SK-N-SH (cell line): ENCODE data around the gene RGS9. TPM values are rescaled to one million over a fixed set of nuclear protein-coding genes. Genes with fewer than 3 reads are reported as not detected.

Experiments used
- CHD2 ChIP-seq: fragments of 150-350 bp; IDR thresholded peaks from 2 replicates; pipeline ENCODE4 v1.6.1; 2018; ENCODE audit warnings: low read length; ENCODE audit not compliant: partially characterized antibody
- ELF1 ChIP-seq: IDR thresholded peaks from 2 replicates; pipeline ENCODE4 v1.4.0; 2012
- EP300 ChIP-seq, 2 experiments: IDR thresholded peaks; 2 replicates each; pipeline versions ENCODE4 v1.4.0 to v1.6.1; 2012; ENCODE audit warnings: borderline replicate concordance in 1 of 2, low read depth in 1 of 2, low read length in 1 of 2
- EZH2phosphoT487 ChIP-seq: fragments of 200-600 bp; sonication (generic); IDR thresholded peaks from 2 replicates; pipeline ENCODE4 v1.6.1; 2017; ENCODE audit warnings: low read depth, mixed run types, mild to moderate bottlenecking, antibody characterized with exemption, moderate library complexity, borderline replicate concordance
- FOXJ3 ChIP-seq: sonication (generic); formaldehyde crosslinking; IDR thresholded peaks from 2 replicates; pipeline ENCODE4 v1.5.1; 2020; ENCODE audit warnings: mild to moderate bottlenecking, missing genetic modification reagents
- FOXM1 ChIP-seq: IDR thresholded peaks from 2 replicates; pipeline ENCODE4 v1.4.0; 2012; ENCODE audit warnings: low read depth, mild to moderate bottlenecking
- GABPA ChIP-seq: IDR thresholded peaks from 2 replicates; pipeline ENCODE4 v1.4.0; 2012; ENCODE audit warnings: low read depth, mild to moderate bottlenecking
- GATA2 ChIP-seq: sonication (generic); formaldehyde crosslinking; IDR thresholded peaks from 2 replicates; pipeline ENCODE4 v1.5.0; 2020; ENCODE audit warnings: mild to moderate bottlenecking, missing genetic modification reagents
- IRF3 ChIP-seq: fragments of 150-350 bp; IDR thresholded peaks from 2 replicates; pipeline ENCODE4 v1.6.1; 2016; ENCODE audit warnings: mild to moderate bottlenecking, low read depth, low read length
- MEF2A ChIP-seq: IDR thresholded peaks from 2 replicates; pipeline ENCODE4 v1.4.0; 2012; ENCODE audit warnings: low read depth, borderline replicate concordance
- MXI1 ChIP-seq: IDR thresholded peaks from 2 replicates; pipeline ENCODE4 v1.6.1; 2012; ENCODE audit warnings: mild to moderate bottlenecking, low read depth, low read length, improper control_type of control experiment
- NRF1 ChIP-seq: IDR thresholded peaks from 2 replicates; pipeline ENCODE4 v1.6.1; 2012; ENCODE audit warnings: low read depth, mild to moderate bottlenecking, low read length
- POLR2AphosphoS5 ChIP-seq: IDR thresholded peaks from 2 replicates; pipeline ENCODE4 v1.6.1; 2012; ENCODE audit warnings: low read depth, low read length
- REST ChIP-seq: IDR thresholded peaks from 2 replicates; pipeline ENCODE4 v1.6.1; 2012; ENCODE audit warnings: mild to moderate bottlenecking, low read depth, low read length, moderate library complexity
- RXRA ChIP-seq: IDR thresholded peaks from 2 replicates; pipeline ENCODE4 v1.4.0; 2012; ENCODE audit warnings: low read depth, mild to moderate bottlenecking, borderline replicate concordance
- SIN3A ChIP-seq: IDR thresholded peaks from 2 replicates; pipeline ENCODE4 v1.6.1; 2012; ENCODE audit warnings: low read depth, mild to moderate bottlenecking, low read length, moderate library complexity, borderline replicate concordance
- SMC3 ChIP-seq: IDR thresholded peaks from 2 replicates; pipeline ENCODE4 v1.6.1; 2012; ENCODE audit warnings: low read depth, low read length, improper control_type of control experiment
- TAF1 ChIP-seq: IDR thresholded peaks from 2 replicates; pipeline ENCODE4 v1.6.1; 2012; ENCODE audit warnings: low read depth, mild to moderate bottlenecking, low read length, moderate library complexity, borderline replicate concordance
- TCF12 ChIP-seq: IDR thresholded peaks from 2 replicates; pipeline ENCODE4 v1.4.0; 2012
- USF1 ChIP-seq: IDR thresholded peaks from 2 replicates; pipeline ENCODE4 v1.4.0; 2012; ENCODE audit warnings: low read depth, borderline replicate concordance
- USF2 ChIP-seq: fragments of 150-350 bp; IDR thresholded peaks from 2 replicates; pipeline ENCODE4 v1.6.1; 2017; ENCODE audit warnings: antibody characterized with exemption, low read length, low read depth, borderline replicate concordance
- YY1 ChIP-seq: IDR thresholded peaks from 2 replicates; pipeline ENCODE4 v1.4.0; 2012; ENCODE audit warnings: low read depth, mild to moderate bottlenecking
- ZBTB33 ChIP-seq: IDR thresholded peaks from 2 replicates; pipeline ENCODE4 v1.4.0; 2012; ENCODE audit warnings: low read depth, borderline replicate concordance
- polyA plus RNA-seq, 3 experiments: library from polyadenylated mRNA; depleted of rRNA; stranded (reverse); fragments of >200 nt; gene quantifications; 2 replicates each; pipeline ENCODE4 v1.2.3, GENCODE V29; 2012

Gene RGS9
- polyA plus RNA-seq, 1 of the 3 experiments (the other 2 are of a cell fraction) = 1.4 TPM

GRCh38 chr17:65228734-65229620 lies 91.8 kb downstream of the RGS9 start (continued):
- TF ChIP-seq IRF3 (no peak), MEF2A (no peak; the same call in 1 of the 2 replicates), SMC3 (no peak), SIN3A (peak; percentile 85), NRF1 (peak; percentile 53; the same call in 1 of the 2 replicates), USF2 (no peak), EZH2phosphoT487 (no peak), ZBTB33 (no peak; the same call in 1 of the 2 replicates), GATA2 (CRISPR knock-in tag) (peak; percentile 86), RXRA (peak; percentile 90; the same call in 1 of the 2 replicates), GABPA (0 out of 2 replicates have a peak, but pooled peaks have one; percentile 36), TAF1 (peak; percentile 60; the same call in 1 of the 2 replicates), EP300 (IDR thresholded peaks at IDR 0.05; ENCODE audit: borderline replicate concordance in 1 of 2, low read depth in 1 of 2, low read length in 1 of 2) (peak; percentile 92 to 93), USF1 (no peak), MXI1 (peak; percentile 52), ELF1 (no peak), CHD2 (peak; percentile 79), TCF12 (peak; percentile 91), REST (peak; percentile 61; the same call in 1 of the 2 replicates), YY1 (no peak), FOXJ3 (CRISPR knock-in tag) (no peak), POLR2AphosphoS5 (peak; percentile 88), FOXM1 (peak; percentile 97)
